Measurements from ENCODE around the gene WIPF1.

Gene WIPF1

DNA sequence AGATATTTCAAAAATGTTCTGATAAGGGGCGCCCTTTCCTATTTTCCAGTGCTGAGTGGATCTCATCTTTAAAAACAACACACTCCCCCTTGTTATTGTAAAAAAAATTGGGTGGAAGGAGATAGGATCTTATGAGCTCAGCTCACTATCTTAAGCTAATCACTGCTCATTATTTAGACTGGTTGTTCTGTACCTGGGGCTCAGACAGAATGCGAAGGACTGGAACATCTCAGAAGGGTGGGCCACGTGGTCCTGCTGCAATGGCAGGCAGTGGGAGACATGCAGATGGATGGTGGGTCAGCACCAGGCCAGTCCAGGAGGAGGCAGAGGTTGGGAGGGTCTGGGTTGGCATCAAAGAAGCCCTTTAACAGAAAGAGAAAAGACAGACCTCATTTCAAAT lies 62.5 kb downstream of the WIPF1 start:
- H3K4me2 ChIP-seq (ENCODE audit: low read length), result no peak overlapping the region
- no peaks in the 10 kb centered on the region for H4K20me1 ChIP-seq (ENCODE audit: insufficient read depth, low read length)
- H3K79me2 ChIP-seq (ENCODE audit: low read length), result no peaks in the 10 kb centered on the region
- peaks cover 12% of the 10 kb centered on the region for H3K4me1 ChIP-seq (ENCODE audit: low read length)
- H3K27me3 ChIP-seq (ENCODE audit: low read depth, low read length), result no peaks in the 10 kb centered on the region
- H3K36me3 ChIP-seq (replicated peaks; ENCODE audit: low read depth, low read length), result no peaks in the 10 kb centered on the region
- H2AFZ ChIP-seq (ENCODE audit: low read depth, low read length), result no peak overlapping the region
- no peaks in the 10 kb centered on the region for H3K9me3 ChIP-seq (ENCODE audit: insufficient read depth, low read length)
- no peak overlapping the region for H3K9ac ChIP-seq (ENCODE audit: low read length)
- no peak overlapping the region for H3K4me3 ChIP-seq (ENCODE audit: low read length)
- TF ChIP-seq EZH2phosphoT487 (IDR thresholded peaks at IDR 0.05; ENCODE audit: low read depth), result no peak
- TF ChIP-seq, protein P1, sequence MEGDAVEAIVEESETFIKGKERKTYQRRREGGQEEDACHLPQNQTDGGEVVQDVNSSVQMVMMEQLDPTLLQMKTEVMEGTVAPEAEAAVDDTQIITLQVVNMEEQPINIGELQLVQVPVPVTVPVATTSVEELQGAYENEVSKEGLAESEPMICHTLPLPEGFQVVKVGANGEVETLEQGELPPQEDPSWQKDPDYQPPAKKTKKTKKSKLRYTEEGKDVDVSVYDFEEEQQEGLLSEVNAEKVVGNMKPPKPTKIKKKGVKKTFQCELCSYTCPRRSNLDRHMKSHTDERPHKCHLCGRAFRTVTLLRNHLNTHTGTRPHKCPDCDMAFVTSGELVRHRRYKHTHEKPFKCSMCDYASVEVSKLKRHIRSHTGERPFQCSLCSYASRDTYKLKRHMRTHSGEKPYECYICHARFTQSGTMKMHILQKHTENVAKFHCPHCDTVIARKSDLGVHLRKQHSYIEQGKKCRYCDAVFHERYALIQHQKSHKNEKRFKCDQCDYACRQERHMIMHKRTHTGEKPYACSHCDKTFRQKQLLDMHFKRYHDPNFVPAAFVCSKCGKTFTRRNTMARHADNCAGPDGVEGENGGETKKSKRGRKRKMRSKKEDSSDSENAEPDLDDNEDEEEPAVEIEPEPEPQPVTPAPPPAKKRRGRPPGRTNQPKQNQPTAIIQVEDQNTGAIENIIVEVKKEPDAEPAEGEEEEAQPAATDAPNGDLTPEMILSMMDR (IDR thresholded peaks at IDR 0.05; ENCODE audit: low read depth, low read length), result no peak
- no peak overlapping the region for H3K27ac ChIP-seq (ENCODE audit: low read length)

DNA sequence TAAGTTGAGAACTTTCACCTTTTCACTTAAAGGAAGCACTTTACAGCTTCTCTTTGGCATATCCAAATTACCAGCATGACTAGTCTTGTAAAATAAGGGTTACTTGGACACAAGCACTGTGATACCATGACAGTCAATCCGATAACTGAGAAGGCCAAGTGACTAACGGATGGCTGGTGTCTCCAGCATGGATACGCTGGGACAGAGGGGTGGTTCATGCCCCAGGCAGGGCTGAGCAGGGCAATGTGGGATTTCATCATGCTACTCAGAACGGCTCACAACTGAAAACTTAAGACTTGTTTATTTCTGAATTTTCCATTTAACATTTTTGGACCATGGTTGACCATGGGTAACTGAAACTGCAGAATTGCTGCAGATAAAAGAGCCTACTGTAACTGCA lies 67.7 kb downstream of the WIPF1 start:
- H3K4me1 ChIP-seq (ENCODE audit: low read length), result no peaks in the 10 kb centered on the region

DNA sequence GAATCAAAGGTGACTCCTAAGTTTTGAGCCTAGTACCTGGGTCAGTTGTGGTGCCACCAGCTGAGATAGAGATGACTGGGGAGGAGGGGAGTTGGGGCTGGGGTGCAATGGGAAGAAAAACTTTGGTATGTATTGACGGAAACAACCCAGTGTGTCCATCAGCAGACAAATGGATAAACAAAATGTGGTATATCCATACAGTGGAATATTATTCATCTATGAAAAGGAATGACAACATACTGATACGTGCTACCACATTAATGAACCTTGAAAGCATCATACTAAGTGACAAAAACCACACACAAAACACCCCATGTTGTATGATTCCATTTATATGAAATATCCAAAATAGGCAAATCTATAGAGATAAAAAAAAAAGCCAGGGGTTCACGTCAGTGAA lies 69.6 kb downstream of the WIPF1 start:
- Histone ChIP-seq H3K4me3 (ENCODE audit: low read length) (no peak overlapping the region), H3K27me3 (ENCODE audit: low read depth, low read length) (no peaks in the 10 kb centered on the region)

More for the DNA sequence above, 67.7 kb downstream of the WIPF1 start:
- Histone ChIP-seq H3K36me3 (replicated peaks; ENCODE audit: low read depth, low read length) (no peaks in the 10 kb centered on the region), H3K79me2 (ENCODE audit: low read length) (no peaks in the 10 kb centered on the region), H3K9me3 (ENCODE audit: insufficient read depth, low read length) (no peaks in the 10 kb centered on the region), H3K4me3 (ENCODE audit: low read length) (no peak overlapping the region), H2AFZ (ENCODE audit: low read depth, low read length) (no peak overlapping the region; the same call in 1 of the 2 replicates), H3K27me3 (ENCODE audit: low read depth, low read length) (no peaks in the 10 kb centered on the region), H4K20me1 (ENCODE audit: insufficient read depth, low read length) (no peaks in the 10 kb centered on the region), H3K9ac (ENCODE audit: low read length) (no peak overlapping the region), H3K27ac (ENCODE audit: low read length) (no peak overlapping the region), H3K4me2 (ENCODE audit: low read length) (no peak overlapping the region)
- TF ChIP-seq, protein P1 (IDR thresholded peaks at IDR 0.05; ENCODE audit: low read depth, low read length), result no peak
- TF ChIP-seq EZH2phosphoT487 (IDR thresholded peaks at IDR 0.05; ENCODE audit: low read depth), result no peak

DNA sequence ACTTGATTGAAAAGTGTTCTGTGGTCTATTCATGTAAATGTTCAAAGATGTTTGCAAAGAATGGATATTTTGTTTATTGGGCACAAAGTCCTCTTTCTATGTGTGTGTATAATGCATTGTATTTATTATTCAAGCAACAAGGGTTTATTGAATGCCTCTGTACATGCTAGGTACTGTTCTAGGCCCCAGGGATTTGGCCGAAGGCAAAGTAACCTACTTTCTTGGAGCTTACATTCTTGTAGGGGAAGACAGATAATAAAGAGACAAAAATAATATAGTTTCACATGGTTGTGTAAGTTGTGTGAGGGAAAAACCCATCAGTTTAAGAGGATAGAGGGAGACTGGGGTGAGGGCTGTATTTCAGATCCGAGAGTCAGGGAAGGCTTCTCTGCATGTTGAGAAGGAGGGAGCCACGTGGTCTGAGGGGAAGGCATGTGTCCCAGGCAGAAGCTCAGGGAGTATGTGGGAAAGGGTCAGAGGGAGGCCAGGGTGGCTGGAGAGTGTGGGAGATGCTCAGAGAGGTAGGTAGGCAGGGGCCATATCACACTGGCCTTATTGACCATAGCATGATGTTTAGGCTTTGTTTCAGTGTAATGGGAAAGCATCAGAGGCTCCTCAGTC lies 70.4 kb downstream of the WIPF1 start:
- no peak for TF ChIP-seq EZH2phosphoT487 (IDR thresholded peaks at IDR 0.05; ENCODE audit: low read depth)
- TF ChIP-seq, protein P1 (IDR thresholded peaks at IDR 0.05; ENCODE audit: low read depth, low read length), result no peak
- H3K9me3 ChIP-seq (ENCODE audit: insufficient read depth, low read length), result no peaks in the 10 kb centered on the region
- H3K27ac ChIP-seq (ENCODE audit: low read length), result no peak overlapping the region
- no peak overlapping the region for H2AFZ ChIP-seq (ENCODE audit: low read depth, low read length)
- H3K4me2 ChIP-seq (ENCODE audit: low read length), result no peak overlapping the region
- no peak overlapping the region for H3K4me3 ChIP-seq (ENCODE audit: low read length)
- H3K79me2 ChIP-seq (ENCODE audit: low read length), result no peaks in the 10 kb centered on the region
- H3K9ac ChIP-seq (ENCODE audit: low read length), result no peak overlapping the region
- no peaks in the 10 kb centered on the region for H3K27me3 ChIP-seq (ENCODE audit: low read depth, low read length)
- H3K4me1 ChIP-seq (ENCODE audit: low read length), result peaks cover 15% of the 10 kb centered on the region
- H4K20me1 ChIP-seq (ENCODE audit: insufficient read depth, low read length), result no peaks in the 10 kb centered on the region
- H3K36me3 ChIP-seq (replicated peaks; ENCODE audit: low read depth, low read length), result no peaks in the 10 kb centered on the region

More for the DNA sequence above, 69.6 kb downstream of the WIPF1 start:
- no peak overlapping the region for H3K9ac ChIP-seq (ENCODE audit: low read length)
- no peak overlapping the region for H3K27ac ChIP-seq (ENCODE audit: low read length)
- H3K79me2 ChIP-seq (ENCODE audit: low read length), result no peaks in the 10 kb centered on the region
- no peaks in the 10 kb centered on the region for H4K20me1 ChIP-seq (ENCODE audit: insufficient read depth, low read length)
- H2AFZ ChIP-seq (ENCODE audit: low read depth, low read length), result no peak overlapping the region
- TF ChIP-seq EZH2phosphoT487 (IDR thresholded peaks at IDR 0.05; ENCODE audit: low read depth), result no peak
- TF ChIP-seq, protein P1 (IDR thresholded peaks at IDR 0.05; ENCODE audit: low read depth, low read length), result no peak
- H3K9me3 ChIP-seq (ENCODE audit: insufficient read depth, low read length), result no peaks in the 10 kb centered on the region
- peaks cover 8% of the 10 kb centered on the region for H3K4me1 ChIP-seq (ENCODE audit: low read length)
- H3K4me2 ChIP-seq (ENCODE audit: low read length), result no peak overlapping the region
- no peaks in the 10 kb centered on the region for H3K36me3 ChIP-seq (replicated peaks; ENCODE audit: low read depth, low read length)

Measured in OCI-LY3 (cell line).